GM12891 (cell line): ENCODE data around the gene ELOVL6.

Experiments used
- POLR2A ChIP-seq: IDR thresholded peaks from 2 replicates; pipeline ENCODE4 v1.6.1; 2011; ENCODE audit warnings: low read depth, low read length, control low read depth
- POLR2AphosphoS5 ChIP-seq: IDR thresholded peaks from 2 replicates; pipeline ENCODE4 v1.6.1; 2011; ENCODE audit warnings: low read depth, low read length, control low read depth

DNA sequence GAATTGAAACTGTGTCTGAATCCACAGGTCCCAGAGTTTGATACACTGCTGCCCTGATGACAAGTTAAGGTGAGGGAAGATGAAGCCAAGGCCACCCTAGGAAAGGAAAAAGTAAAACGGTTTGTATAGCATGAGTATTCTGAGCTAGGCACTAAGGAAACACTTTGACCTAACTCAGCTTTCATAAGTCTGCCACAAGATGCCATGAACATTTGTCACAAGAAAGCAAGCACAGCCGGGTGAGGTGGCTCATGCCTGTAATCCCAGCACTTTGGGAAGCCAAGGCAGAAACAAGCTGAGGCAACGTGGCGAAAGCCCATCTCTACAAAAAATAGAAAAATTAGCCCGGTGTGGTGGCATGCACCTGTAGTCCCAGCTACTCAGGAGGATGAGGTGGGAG is 34.2 kb downstream of the ELOVL6 start:
- TF ChIP-seq POLR2A (no peak), POLR2AphosphoS5 (no peak)
